ENCODE data around the gene HOXC9.

HOXC9 gene

DNA sequence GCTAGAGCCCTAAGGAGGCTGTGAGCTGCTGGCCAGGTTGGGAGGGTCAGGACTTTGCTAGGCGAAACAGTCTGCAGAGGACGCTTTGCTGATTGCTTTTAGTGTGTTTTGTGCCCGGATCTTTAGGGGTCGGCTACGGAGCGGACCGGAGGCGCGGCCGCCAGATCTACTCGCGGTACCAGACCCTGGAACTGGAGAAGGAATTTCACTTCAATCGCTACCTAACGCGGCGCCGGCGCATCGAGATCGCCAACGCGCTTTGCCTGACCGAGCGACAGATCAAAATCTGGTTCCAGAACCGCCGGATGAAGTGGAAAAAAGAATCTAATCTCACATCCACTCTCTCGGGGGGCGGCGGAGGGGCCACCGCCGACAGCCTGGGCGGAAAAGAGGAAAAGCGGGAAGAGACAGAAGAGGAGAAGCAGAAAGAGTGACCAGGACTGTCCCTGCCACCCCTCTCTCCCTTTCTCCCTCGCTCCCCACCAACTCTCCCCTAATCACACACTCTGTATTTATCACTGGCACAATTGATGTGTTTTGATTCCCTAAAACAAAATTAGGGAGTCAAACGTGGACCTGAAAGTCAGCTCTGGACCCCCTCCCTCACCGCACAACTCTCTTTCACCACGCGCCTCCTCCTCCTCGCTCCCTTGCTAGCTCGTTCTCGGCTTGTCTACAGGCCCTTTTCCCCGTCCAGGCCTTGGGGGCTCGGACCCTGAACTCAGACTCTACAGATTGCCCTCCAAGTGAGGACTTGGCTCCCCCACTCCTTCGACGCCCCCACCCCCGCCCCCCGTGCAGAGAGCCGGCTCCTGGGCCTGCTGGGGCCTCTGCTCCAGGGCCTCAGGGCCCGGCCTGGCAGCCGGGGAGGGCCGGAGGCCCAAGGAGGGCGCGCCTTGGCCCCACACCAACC, 29.8 kb downstream of the HOXC9 start:
- DNase-seq: no peak

- DNase-seq: no peak
These were observed 30.5 kb downstream of the HOXC9 start for GRCh38 chr12:54030442-54030801.

DNA sequence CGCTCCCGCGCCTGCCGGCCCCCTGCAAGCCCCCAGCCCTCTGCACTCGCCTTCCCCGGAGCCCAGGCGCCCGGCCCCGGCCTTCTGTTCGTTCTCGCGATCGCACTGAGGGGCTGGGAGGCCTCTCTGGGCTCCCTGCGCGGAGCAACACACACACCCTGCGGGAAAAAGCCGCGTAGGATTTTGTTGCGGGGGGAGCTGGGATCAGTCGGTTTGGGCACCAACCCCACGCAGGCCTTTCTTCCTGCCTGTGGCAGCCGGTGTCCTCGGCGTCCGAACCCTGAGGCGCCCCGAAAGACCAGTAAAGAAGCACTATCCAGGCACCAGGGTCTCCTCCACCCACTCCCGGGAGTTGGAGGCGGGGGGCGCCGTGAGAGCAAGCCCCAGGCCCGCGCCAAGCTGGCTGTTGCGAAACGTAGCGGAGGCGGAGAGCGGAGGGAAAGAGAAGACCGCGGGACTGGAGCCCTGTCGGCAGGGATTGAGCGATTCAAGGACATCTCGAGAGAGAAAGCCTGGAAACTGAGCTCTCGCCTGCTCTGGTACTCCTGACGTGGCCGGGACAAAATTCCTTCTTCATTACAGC, 31.0 kb downstream of the HOXC9 start:
- DNase-seq: no peak

- no peak for DNase-seq
These were observed 31.5 kb downstream of the HOXC9 start for GRCh38 chr12:54031480-54031879.

DNA sequence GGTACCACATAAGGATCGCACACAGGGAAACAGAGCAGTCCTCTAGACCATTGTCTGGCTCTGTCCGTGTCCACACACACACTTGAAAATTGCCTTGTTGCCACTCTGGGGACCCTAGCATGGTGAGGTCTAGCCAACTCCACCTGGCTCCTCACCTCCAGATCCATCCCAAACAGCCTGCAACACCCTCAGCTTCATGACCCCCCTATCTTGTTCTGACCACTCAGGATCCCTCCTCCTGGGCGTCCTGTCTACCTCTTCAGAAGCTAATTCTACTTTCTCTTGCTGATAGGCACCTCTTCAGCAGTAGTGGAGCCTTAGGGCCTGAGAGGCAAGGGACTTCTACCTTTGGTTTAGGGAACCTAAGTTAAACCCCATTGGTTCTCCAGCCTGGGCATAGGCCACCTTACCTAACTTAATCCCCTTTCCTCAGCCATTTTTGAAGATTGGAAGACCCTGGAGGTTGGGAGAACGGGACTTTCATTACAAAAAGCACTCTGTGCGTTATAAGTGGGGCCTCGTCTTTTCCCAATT, 32.2 kb downstream of the HOXC9 start:
- DNase-seq: no peak

DNA sequence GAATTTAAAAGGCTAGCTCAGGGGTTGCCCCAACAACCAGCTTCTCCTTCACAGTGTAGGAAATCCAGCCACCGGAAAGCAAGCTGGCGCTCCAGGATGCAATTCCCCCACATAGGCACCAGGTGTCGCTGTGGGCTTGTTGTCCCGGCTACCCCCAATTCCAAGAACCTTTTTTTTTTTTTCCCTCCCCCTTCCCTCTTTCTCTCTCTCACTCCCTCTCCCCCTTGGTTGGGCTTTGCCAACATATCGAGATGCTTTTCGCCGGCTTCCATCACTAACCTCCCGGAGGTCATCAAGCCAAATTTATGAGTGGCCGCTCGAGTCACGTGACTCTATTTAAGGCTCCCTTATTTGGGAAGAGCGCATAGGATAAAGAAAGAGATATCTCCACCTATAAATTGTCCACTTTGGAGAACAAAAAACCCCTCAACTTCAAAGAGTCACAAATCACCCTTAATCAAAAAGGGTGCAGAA, 32.7 kb downstream of the HOXC9 start, which contains the start of gene HOXC5:
Gene HOXC5, plus strand, starts transcription at position 424 of the 474 bp plus-strand sequence. CDS start 73 bp downstream, outside the sequence.
- no peak for DNase-seq

- DNase-seq: no peak
These were observed 33.4 kb downstream of the HOXC9 start for GRCh38 chr12:54033106-54033979.

DNA sequence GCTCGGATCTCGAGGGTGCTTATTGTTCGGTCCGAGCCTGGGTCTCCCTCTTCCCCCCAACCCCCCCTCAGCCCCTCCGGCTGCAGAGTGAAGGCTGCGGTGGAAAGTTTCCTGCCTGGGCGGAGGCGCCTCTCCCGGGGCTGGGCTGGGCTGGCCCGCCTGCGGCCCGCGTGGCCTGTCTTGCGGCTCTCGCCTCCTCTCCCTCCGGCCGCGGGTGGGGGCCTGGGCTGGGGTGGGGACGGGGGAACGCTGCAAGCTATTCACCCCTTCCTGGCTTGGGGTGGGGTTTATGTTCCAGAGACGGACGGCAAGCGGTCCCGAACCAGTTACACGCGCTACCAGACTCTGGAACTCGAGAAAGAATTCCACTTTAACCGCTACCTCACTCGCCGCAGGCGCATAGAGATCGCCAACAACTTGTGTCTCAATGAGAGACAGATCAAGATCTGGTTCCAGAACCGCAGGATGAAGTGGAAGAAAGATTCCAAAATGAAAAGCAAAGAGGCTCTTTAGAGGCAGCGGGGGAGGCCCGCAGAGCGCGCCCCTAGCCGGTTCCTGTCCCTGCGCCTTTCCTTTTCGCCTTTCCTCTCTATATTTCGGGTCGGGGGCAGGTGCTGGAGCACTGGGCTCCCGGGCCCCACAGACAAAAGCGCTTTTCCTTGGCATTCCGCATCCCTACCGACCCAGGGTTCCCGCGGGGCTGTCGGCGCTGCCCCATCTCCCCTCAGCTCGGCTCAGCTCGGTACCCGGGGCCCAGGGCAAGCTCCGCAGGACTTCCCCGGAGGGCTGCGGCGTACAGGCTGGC, 34.2 kb downstream of the HOXC9 start:
- no peak for DNase-seq

DNA sequence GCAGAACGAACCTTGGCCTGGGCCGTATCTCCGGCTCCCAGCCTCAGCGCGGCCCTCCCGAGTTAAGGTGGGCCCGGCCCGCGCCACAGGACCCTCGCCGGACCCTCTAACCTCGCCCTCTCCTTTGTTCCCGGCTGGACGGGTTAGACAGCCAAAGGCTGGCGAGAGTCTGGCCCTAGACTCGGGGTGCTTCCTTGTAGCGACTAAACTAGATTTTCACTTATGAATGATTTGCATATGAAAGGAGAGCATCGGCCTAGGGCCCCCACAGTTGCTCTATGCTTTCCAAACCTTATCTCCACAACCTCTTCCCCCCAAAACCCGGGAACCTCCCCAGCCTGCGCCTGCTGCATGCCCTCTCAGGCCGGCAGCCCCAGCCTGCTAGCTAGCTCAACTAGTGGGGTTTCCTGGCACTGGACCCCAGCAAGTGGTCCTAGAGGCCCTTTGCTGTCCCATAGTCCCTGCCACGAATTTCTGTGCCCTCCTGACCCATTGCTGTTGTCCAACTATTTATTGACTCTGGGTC, 34.9 kb downstream of the HOXC9 start:
- DNase-seq: no peak

GRCh38 chr12:54035568-54036264, 35.8 kb downstream of the HOXC9 start:
- DNase-seq: no peak

- no peak for DNase-seq
These were observed 36.8 kb downstream of the HOXC9 start for GRCh38 chr12:54036620-54037359.

GRCh38 chr12:54037360-54038283, 37.7 kb downstream of the HOXC9 start:
- no peak for DNase-seq

DNA sequence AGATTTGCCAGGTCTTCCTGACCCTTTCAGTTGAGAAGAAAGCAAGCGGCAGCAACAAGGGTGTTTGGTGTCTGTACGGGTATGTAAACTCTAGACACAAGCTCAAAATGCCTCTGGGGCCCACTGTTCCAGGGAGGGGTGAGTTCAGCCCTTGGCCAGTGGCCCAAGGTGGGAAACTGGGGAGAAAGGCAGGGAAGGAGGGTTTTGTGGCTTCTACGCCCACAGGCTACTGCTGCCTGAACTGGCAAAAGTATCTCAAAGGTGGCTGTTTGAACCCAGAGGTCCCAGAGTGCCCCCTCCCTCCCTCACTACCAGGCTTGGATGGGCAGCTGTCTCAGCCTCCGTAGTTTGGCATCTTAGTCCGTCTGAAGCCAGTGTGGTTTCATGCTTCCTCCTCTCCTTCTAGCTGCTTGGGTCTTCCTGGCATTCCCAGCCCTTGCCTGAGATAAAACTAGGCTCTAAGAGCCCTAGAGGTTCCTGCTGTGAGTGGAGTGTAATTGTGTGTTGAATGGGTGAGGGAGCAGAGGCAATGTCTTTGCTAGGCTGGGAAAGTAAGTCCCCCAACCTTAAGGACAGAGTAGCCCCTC, 38.4 kb downstream of the HOXC9 start:
- DNase-seq: no peak

GRCh38 chr12:54038871-54039414, 39.0 kb downstream of the HOXC9 start:
- DNase-seq: no peak

DNA sequence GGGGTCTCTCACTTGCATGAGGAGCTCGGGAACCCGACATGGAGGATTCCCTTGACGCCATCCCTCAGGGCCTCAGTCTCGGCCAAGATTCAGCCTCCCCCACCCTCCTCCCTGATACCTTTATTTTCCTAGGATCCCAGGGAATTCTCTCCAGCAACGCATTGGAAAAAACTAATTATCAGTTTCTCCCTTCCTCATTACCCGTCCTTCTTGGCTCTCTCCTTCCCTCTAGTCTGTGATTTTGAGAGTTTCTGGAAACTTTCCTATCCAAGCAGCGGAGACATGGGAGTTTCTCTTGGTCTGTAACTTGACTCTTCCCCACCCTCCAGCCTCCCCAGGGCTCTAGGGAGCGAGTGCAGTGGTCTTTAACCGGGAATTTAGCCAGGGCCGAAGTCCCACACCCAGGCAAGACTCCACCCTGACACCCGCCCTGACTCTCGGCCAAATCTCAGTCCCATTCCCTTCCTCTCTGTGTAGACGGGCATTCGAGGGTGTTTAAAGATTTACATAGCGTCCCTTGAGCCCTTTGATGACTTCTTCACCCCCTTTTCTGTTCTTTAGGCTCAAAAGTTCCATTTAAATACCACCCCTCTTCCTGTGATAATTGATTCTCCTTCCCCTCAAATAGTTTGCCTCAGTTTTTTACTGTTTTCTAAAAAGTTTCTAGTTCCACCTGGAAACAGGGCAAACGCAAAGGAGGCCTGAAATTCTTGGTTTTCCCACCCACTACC, 39.6 kb downstream of the HOXC9 start:
- no peak for DNase-seq

DNA sequence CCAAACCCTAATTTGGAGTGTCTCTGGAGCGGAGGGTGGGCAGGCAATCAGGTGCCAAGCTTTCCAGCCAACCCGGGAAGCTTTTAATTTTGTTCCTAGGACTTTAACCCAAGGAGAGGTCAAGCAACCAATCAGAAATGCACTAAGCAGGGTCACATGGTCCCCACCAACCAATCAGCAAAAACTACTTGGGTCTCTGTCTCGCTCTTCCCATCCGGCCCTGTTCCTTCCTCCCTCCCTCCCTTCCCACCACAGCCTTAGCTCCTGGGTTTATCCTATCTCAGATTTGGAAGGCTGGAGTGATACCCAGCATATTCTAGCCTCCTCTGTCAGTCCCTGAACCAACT, 40.2 kb downstream of the HOXC9 start:
- DNase-seq: no peak

DNA sequence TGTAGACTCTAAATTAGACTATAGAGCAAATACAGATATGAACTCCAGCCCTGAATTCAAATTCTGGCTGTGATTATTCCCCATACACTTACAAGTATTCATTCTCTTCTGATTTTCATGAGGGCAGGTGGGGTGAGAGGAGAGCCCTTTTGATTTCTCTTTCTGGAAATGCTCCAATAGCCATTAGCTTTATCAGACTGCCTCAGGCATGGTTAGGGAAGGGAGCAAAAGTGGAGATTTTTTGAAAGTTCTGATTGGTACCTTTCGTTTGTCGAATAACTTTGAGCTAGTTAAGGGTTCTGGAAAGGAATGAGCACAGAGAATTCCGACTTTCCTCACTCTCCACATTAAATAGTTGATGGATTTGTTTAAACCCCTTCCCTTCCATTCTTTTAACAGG, 40.7 kb downstream of the HOXC9 start:
- no peak for DNase-seq

DNA sequence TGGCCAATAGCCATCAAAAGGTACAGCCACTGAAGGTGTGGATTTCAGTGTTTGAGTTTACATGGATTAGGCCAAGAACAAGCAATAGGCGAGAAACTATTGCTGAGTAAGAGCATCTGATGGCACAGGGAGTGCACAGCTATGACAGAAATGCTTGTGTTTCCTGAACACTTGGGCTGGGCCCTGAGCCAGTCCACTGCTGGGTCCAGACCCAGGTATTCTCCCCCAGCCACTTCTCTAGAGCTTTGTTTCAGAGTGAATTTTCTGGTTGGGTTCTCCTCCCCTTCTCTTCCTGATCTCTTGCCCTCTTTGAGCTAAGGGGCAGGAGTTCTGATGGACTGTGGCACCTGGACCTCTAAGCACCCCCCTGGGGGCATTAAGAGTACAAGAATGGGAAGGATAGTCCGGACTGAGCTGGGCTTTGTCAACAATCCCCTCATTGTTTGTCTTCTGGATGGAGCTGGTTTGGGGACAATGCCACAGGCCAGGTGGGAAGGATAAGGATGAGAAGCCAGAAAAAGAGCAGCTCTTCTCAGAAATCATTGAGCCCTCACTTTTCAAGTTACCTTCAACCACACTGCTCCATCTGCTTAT, 41.2 kb downstream of the HOXC9 start:
- no peak for DNase-seq

Data from NCI-H1436 treated with DMSO at 0.1 percent for 48 hours (cell line).